ENCODE data around the gene ERVH48-1.
"Not testable (repeated sequence)": the region's sequence is repeated elsewhere in the genome, so short reads cannot be mapped to it uniquely, and the experiment has no call there.

ERVH48-1 gene

DNA sequence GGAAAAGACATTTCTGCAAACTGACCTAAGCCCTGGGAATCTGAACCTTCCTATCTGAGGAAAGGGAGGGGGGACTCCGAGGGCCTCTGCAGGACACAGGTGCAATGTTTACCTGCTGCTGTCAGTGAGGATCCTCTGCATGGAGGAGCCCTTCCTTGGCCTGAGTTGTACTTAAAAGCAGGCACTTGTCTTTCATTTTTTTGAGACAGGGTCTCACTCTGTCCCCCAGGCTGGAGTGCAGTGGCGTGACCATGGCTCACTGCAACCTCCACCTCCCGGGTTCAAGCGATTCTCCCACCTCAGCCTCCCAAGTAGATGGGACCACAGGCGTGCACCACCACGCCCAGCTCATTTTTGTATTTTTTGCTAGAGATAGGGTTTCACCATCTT, 13.2 kb upstream of the ERVH48-1 start:
- not testable (repeated sequence) for FAIRE-seq

GRCh38 chr21:42937960-42938605, 12.7 kb upstream of the ERVH48-1 start:
- no peak for FAIRE-seq

GRCh38 chr21:42937034-42937940, 11.9 kb upstream of the ERVH48-1 start:
- not testable (repeated sequence) for FAIRE-seq

DNA sequence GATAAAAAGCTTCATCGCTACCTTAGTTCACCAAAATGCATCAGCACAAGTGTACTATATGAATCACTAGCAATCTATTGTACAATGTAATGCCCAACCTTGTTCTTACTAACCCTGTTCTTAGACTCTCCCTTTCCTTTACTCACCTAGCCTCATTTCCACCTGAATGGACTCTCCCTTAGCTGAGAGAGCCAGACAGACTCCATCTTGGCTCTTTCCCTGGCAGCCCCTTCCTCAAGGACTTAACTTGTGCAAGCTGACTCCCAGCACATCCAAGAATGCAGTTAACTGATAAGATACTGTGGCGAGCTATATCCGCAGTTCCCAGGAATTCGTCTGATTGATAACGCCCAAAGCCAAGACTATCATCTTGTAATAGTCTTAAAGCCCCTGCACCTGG, 10.9 kb upstream of the ERVH48-1 start:
- FAIRE-seq: not testable (repeated sequence)

GRCh38 chr21:42933973-42934372, 8.5 kb upstream of the ERVH48-1 start:
- FAIRE-seq: not testable (repeated sequence)

- FAIRE-seq: not testable (repeated sequence)
Observed at GRCh38 chr21:42933137-42933970, 7.9 kb upstream of the ERVH48-1 start.

- FAIRE-seq: not testable (repeated sequence)
Observed at GRCh38 chr21:42932378-42933136, 7.1 kb upstream of the ERVH48-1 start.

DNA sequence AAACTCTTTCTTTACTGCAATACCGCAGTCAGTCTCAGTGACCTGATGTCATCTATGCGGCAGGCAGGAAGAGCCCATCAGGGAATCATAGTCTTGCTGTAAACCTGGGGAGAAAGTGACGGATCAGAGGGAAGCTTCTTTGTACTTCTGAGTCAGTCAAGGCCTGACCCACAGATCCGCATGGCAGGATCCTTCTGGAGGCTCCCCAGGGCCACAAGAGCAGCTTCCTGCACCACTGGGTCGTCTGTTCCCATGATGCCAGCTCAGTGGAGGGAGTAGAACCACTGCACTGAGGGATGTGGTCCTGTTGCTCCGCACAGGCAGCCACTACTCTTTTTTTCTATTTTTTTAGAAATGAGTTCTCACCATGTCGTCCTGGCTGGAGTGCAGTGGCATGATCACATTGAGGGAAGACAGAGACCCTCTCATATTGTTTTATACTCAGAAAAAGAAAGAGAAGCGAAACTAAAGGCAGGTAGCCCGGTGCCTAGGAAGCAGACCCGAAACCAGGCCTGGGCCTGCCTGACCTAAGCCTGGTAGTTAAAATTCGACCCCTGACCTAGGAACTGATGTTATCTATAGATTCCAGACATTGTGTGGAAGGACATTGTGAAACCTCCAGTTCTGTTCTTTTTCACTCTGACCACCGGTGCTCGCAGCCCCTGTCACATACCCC, 6.3 kb upstream of the ERVH48-1 start:
- FAIRE-seq: no peak

DNA sequence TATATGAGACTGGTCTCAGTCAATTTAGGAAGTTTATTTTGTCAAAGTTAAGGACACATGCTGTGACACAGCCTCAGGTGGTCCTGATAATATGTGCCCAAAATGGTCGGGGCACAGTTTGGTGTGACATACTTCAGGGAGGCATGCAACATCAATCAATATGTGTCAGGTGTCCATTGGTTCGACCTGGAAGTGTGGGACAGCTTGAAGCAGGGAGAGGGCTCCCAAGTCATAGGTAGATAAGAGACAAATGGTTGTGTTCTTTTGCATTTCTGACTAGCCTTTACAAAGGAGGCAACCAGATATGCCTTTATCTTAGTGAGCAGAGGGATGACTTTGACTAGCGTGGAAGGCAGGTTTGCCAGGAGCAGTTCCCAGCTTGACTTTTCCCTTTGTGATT, 4.5 kb upstream of the ERVH48-1 start:
- no peak for FAIRE-seq

GRCh38 chr21:42927474-42928200, 2.2 kb upstream of the ERVH48-1 start:
- not testable (repeated sequence) for FAIRE-seq

GRCh38 chr21:42924433-42924751, 1.0 kb downstream of the ERVH48-1 start:
- FAIRE-seq: no peak

GRCh38 chr21:42923553-42924432, 1.6 kb downstream of the ERVH48-1 start:
- FAIRE-seq: no peak

DNA sequence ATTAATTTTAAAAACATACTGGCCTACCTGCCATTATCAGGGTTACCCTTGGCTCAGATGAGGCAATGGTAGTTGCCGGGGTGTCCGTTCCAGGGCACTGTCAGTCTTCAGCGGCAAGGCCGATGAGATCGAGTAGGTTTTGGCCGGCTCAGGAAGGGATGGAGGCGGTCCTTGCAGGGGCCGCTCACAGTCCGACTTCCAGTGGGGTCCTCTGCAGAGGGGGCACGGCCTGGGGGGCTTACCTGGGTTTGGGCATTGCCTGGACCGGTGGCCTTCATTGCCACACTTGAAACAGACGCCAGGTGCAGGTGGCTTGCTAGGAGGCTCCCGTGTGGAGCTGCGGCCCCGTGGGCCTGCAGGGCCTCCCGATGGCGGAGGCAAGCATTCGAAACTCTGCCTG, 2.5 kb downstream of the ERVH48-1 start:
- FAIRE-seq: no peak

DNA sequence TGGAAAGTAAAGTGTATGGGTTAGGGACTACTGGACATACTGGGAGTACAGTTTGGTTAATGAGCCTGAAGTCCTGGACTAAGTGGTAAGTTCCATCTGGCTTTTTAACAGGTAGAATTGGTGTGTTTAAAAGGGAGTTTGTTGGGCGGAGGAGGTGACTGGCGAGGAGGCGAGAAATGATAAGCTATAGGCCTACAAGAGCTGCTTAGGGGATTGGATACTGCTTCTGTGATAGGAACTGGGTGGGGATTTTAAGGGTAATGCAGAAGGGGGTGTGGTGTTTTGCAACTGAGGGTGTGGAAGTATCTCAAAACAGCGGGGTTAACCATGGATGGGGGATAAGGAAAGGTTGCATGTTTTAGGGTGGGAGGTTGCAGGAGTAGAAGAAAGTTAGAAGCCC, 3.5 kb downstream of the ERVH48-1 start:
- FAIRE-seq: no peak

- no peak for FAIRE-seq
Observed at GRCh38 chr21:42918291-42918690, 7.1 kb downstream of the ERVH48-1 start.

DNA sequence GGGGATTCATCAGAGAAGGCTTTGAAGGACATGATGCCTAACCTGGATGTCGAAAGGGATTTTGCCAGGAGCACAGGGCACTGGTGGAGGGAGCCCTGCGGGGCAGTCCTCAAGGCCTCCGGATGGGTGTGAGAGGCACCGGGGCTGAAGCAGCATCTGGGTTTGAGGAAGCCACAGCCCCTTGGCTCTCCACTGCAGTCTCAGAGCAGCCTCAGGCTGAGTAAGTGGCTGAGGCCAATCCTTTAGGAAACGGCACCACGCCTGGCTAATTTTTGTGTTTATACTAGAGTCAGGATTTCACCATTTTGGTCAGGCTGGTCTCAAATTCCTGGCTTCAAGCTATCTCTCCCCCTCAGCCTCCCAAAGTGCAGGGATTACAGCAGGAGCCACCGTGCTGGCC, 12.0 kb downstream of the ERVH48-1 start:
- no peak for FAIRE-seq

GRCh38 chr21:42911920-42912319, 13.5 kb downstream of the ERVH48-1 start:
- FAIRE-seq: not testable (repeated sequence)

GRCh38 chr21:42908484-42908883, 16.9 kb downstream of the ERVH48-1 start:
- FAIRE-seq: not testable (repeated sequence)

- no peak for FAIRE-seq
Observed at GRCh38 chr21:42906233-42906632, 19.2 kb downstream of the ERVH48-1 start.

DNA sequence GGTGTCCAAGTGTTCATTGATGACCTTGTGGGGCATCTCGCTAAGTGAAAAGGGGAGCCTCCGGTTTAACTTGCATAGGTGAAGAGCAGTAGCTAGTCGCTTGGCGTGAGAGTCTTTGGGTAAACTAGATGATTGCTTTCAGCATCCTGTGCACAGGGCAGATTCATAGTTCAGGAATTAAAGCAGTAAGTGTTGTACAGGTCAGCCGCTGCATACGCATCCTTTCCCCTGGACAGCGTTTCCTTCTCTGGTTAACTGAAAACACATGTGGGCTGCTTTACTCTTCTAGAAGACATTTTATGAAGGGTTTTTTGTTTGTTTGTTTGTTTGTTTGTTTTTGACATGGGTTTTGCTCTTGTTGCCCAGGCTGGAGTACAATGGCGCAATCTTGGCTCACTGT, 20.2 kb downstream of the ERVH48-1 start:
- no peak for FAIRE-seq
